ENCODE data around the gene BACE1.

DNA sequence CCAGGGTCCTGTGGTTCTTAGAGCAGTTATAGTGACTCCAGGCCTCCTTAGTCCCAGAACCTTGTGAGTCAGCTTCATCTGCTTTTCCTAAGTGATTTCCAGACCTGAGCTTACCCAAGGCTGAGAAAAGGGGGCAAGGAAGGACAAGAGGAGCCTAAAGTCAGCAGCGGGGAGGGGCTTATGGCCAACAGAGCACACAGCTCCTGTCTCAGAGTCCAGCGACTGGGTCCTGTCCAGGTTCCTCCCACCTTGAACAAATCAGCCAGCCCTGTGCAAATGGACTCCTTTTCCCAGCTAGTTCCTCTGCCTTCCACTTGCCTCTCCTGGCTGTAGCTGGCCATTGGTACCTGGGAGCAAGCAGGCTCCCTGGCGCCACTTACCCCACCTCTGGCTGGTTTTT is 10.9 kb downstream of the BACE1 start:
- no peak for TF ChIP-seq CTCF (IDR thresholded peaks at IDR 0.05; ENCODE audit: low read depth, low read length, poor library complexity, severe bottlenecking)
- no peak for TF ChIP-seq EZH2phosphoT487 (IDR thresholded peaks at IDR 0.05; ENCODE audit: borderline replicate concordance, low read length)

All from DOHH2 (cell line).